ENCODE measurements around the gene ZDHHC14. TPM values are rescaled to one million over a fixed set of nuclear protein-coding genes. Genes with fewer than 3 reads are reported as not detected.

ZDHHC14 gene
- total RNA-seq, 4 donors from 2014 or later = 7.3 to 14.4 (median 8.1) TPM

- Histone ChIP-seq H3K27me3 (no peaks in the 10 kb centered on the region), H3K27ac (no peak overlapping the region), H3K9me3 (no peaks in the 10 kb centered on the region), H3K36me3 (no peaks in the 10 kb centered on the region), H3K4me3 (no peak overlapping the region), H3K4me1 (no peaks in the 10 kb centered on the region)
- no peak for ATAC-seq
- WGBS, 2 donors (ENCODE audit: low coverage in 1 of 2) = 91% methylated on average over 11 of the region's 15 CpGs; no CpG with 5 or more reads in 1 of the 2 donors
- no peak for TF ChIP-seq POLR2A (IDR thresholded peaks at IDR 0.05)
- TF ChIP-seq CTCF (IDR thresholded peaks at IDR 0.05) = no peak
- no peak for TF ChIP-seq EP300 (IDR thresholded peaks at IDR 0.05)
- TF ChIP-seq POLR2AphosphoS5 (IDR thresholded peaks at IDR 0.05) = no peak
Measured at GRCh38 chr6:157556144-157556645, 175.2 kb downstream of the ZDHHC14 start.

- Histone ChIP-seq H3K36me3 (no peaks in the 10 kb centered on the region), H3K27me3 (no peaks in the 10 kb centered on the region), H3K4me3 (no peak overlapping the region), H3K4me1 (no peaks in the 10 kb centered on the region), H3K9me3 (no peaks in the 10 kb centered on the region), H3K27ac (no peak overlapping the region)
- WGBS, 2 donors (ENCODE audit: low coverage in 1 of 2) = 77 to 84% methylated on average over 4 to 17 of the region's 21 CpGs
- TF ChIP-seq CTCF (IDR thresholded peaks at IDR 0.05) (no peak), POLR2A (IDR thresholded peaks at IDR 0.05) (no peak), POLR2AphosphoS5 (IDR thresholded peaks at IDR 0.05) (no peak)
- no peak for ATAC-seq
Measured at GRCh38 chr6:157556671-157557430, 175.9 kb downstream of the ZDHHC14 start.

GRCh38 chr6:157557559-157557958, 176.6 kb downstream of the ZDHHC14 start:
- no peaks in the 10 kb centered on the region for H3K4me1 ChIP-seq
- H3K27ac ChIP-seq = no peak overlapping the region
- H3K4me3 ChIP-seq = no peak overlapping the region
- H3K36me3 ChIP-seq = no peaks in the 10 kb centered on the region
- no peak for ATAC-seq
- H3K27me3 ChIP-seq = no peaks in the 10 kb centered on the region
- no peaks in the 10 kb centered on the region for H3K9me3 ChIP-seq
- no peak for TF ChIP-seq POLR2A (IDR thresholded peaks at IDR 0.05)
- TF ChIP-seq POLR2AphosphoS5 (IDR thresholded peaks at IDR 0.05) = no peak
- no peak for TF ChIP-seq CTCF (IDR thresholded peaks at IDR 0.05)
- no peak for TF ChIP-seq EP300 (IDR thresholded peaks at IDR 0.05)
- 80 to 92% methylated on average over 6 of the region's 6 CpGs for WGBS, 2 donors (ENCODE audit: low coverage in 1 of 2)

GRCh38 chr6:157558049-157558448, 177.1 kb downstream of the ZDHHC14 start:
- Histone ChIP-seq H3K36me3 (no peaks in the 10 kb centered on the region), H3K4me1 (no peaks in the 10 kb centered on the region), H3K27me3 (no peaks in the 10 kb centered on the region), H3K4me3 (no peak overlapping the region), H3K27ac (no peak overlapping the region), H3K9me3 (no peaks in the 10 kb centered on the region)
- 96 to 100% methylated on average over 1 to 3 of the region's 3 CpGs for WGBS, 2 donors (ENCODE audit: low coverage in 1 of 2)
- TF ChIP-seq CTCF (IDR thresholded peaks at IDR 0.05) (no peak), POLR2A (IDR thresholded peaks at IDR 0.05) (no peak), POLR2AphosphoS5 (IDR thresholded peaks at IDR 0.05) (no peak), EP300 (IDR thresholded peaks at IDR 0.05) (no peak)
- no peak for ATAC-seq
